HG02852 (cell line): ENCODE data around the gene CLK2.

ENCODE experiments used
- ATAC-seq: cut with Tn5 transposase; IDR thresholded peaks from one replicate; pipeline ENCODE4 v1.9.1; 2021; ENCODE audit warnings: mild to moderate bottlenecking, moderate library complexity; ENCODE audit not compliant: unreplicated experiment

The CLK2 gene

DNA sequence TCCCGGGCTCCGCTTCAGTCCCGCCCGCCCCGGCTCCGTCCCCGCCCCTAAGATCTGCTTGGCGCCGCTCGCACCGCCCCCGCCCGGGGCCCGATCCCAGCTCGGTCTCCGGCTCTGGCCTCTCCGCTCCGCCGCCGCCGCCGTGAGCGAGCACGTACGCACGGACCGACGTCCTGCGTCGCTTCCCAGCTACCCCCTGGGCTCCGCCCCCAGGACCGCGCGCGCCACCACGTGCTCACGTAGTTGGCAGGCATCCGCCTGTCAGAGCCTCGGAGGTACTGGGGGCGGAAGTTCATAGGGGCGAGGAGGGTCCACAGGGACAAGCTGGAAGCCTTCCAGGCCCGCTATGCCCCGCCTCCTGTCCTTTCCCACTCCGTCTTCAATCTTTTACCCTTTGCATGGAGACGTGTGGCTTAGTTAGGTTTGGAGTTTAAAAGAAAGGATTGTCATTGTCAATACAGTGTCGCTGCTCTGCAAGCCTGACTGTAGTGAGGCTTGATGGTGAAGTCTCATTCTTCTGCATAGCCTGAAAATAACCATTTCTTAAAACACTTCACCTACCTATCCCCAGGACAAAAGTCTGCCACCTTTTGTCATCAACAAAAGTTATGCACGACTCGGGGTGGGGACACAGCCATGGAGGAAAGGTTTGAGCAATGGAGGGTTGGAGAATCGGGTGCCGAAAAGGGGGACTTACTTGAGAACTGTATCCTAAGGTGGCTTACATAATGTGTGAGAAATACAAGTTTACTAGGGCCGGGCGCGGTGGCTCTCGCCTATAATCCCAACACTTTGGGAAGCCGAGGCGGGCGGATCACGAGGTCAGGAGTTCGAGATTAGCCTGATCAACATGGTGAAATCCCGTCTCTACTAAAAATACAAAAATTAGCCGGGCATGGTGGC is at the start of gene CLK2:
Gene CLK2, minus strand, starts transcription at position 162 of the 903 bp plus-strand sequence. CDS start 2,527 bp downstream, outside the sequence.
- peak; percentile 79 for ATAC-seq

DNA sequence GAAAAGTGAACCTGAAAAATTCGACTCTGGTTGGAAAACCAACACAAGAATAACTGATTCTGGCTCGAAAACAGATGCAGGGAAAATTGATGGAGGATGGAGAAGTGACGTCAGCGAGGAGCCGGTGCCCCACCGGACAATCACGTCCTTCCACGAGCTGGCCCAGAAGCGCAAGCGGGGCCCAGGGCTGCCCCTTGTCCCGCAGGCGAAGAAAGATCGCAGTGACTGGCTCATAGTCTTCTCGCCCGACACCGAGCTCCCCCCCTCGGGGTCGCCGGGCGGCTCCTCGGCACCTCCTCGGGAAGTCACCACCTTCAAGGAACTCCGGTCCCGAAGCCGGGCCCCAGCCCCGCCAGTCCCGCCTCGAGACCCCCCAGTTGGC is 49.3 kb upstream of the CLK2 start:
- ATAC-seq: no peak

DNA sequence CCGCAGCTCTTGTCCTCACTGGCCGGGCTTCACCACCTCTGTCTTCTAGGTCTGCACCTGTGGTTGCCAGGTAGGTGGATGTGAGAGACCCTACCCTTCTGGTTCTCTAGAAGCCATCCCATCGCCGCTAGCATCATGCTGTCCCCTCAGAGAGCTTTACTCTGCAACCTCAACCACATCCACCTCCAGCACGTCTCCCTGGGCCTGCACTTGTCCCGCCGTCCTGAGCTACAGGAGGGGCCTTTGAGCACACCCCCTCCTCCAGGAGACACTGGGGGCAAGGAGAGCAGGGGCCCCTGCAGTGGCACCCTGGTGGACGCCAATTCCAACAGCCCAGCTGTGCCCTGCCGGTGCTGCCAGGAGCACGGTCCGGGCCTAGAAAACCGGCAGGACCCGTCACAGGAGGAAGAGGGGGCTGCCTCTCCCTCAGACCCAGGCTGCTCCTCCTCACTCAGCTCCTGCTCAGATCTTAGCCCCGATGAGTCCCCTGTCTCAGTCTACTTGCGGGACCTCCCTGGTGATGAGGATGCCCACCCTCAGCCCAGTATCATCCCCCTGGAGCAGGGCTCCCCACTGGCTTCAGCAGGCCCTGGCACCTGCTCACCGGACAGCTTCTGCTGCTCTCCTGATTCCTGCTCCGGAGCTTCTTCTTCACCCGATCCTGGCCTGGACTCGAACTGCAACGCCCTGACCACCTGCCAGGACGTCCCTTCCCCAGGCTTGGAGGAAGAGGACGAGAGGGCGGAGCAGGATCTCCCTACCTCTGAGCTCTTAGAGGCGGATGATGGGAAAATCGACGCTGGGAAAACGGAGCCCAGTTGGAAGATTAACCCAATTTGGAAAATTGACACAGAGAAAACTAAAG is 48.6 kb upstream of the CLK2 start:
- ATAC-seq: no peak

- ATAC-seq: no peak
Observed at GRCh38 chr1:155320661-155321617, 47.6 kb upstream of the CLK2 start, which contains the start of gene RUSC1. RUSC1 (plus strand) TSS chr1:155320894; CDS start chr1:155321774, 880 bp downstream.

DNA sequence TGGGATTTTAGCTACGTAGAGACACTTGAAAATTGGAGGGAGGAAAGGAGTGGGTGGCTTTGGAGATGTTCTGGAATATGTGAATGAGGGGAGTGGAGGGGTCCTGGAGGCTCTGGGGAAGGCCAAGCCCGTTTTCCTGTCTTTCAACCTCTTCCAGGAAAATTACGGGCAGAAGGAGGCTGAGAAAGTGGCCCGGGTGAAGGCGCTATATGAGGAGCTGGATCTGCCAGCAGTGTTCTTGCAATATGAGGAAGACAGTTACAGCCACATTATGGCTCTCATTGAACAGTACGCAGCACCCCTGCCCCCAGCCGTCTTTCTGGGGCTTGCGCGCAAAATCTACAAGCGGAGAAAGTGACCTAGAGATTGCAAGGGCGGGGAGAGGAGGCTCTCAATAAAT is 46.9 kb upstream of the CLK2 start:
- no peak for ATAC-seq

GRCh38 chr1:155319536-155319935 is 46.2 kb upstream of the CLK2 start:
- ATAC-seq: no peak

DNA sequence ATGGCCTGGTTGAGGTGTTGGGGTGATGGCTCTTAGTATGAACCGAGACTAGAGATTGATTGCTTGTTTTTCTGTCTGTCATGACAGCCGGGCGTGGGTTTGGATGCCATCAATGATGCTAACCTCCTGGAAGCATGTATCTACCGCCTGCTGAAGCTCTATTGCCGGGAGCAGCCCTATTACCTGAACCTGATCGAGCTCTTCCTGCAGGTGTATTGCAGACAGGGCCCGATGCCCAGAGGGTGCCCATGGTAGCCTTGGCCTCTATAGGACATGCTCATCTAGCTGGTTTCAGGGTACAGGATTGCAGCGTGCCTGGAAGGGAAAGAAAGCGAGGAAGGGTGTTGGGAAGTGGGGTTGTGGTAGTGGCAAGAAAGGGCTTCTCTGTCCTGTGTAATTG is 44.8 kb upstream of the CLK2 start:
- ATAC-seq: no peak

GRCh38 chr1:155316922-155317321 is 43.6 kb upstream of the CLK2 start:
- no peak for ATAC-seq

DNA sequence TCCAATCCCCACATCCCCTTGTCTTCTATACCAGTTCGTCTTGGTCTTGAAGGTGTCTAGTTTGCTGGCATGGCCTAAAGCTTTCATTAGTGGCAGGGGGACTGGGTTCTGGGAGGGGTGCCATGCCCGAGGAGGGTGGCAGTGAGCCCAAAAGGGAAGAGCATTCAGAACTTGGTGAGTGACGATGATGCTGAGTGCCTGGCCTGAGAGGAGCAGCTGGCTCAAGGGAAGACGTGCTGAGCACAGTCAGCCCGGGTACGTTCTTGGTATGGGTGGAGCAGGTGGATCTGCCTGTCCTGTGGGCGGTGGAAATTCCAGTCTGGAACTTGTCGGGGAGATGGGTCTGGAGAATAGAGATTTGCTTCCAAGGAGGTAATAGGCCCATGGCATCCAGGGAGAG is 40.0 kb upstream of the CLK2 start:
- no peak for ATAC-seq

DNA sequence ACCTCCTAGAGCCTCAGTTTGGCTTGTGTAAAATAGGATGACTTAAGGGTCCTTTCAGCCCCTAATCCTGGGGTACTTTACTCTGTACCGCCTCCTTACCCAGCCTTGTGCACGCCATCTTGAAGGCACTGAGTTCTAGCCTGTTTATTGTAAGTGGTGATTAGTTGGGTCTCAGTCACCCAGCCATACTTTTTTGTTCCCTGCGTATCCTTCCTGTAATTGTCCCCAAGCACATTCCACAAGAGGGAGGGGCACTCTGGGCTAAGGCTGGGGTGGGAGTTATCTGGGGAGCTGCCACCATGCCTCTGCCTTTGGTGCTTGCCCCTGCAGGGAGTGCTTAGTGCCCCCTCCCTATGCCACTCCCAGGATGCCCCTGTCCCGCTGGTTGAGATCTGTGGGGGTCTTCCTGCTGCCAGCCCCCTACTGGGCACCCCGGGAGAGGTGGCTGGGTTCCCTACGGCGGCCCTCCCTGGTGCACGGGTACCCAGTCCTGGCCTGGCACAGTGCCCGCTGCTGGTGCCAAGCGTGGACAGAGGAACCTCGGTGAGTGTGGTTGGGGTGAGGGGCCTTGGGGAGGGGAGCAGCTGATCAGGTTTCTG is 36.2 kb upstream of the CLK2 start:
- no peak for ATAC-seq

- peak; percentile 94 for ATAC-seq
Observed at GRCh38 chr1:155308493-155309422, 35.5 kb upstream of the CLK2 start, which contains the start of gene FDPS. FDPS (plus strand) TSS chr1:155308866; CDS start chr1:155309790, 924 bp downstream.

- no peak for ATAC-seq
Observed at GRCh38 chr1:155307247-155307740, 34.0 kb upstream of the CLK2 start.

GRCh38 chr1:155305881-155306391 is 32.6 kb upstream of the CLK2 start:
- no peak for ATAC-seq

DNA sequence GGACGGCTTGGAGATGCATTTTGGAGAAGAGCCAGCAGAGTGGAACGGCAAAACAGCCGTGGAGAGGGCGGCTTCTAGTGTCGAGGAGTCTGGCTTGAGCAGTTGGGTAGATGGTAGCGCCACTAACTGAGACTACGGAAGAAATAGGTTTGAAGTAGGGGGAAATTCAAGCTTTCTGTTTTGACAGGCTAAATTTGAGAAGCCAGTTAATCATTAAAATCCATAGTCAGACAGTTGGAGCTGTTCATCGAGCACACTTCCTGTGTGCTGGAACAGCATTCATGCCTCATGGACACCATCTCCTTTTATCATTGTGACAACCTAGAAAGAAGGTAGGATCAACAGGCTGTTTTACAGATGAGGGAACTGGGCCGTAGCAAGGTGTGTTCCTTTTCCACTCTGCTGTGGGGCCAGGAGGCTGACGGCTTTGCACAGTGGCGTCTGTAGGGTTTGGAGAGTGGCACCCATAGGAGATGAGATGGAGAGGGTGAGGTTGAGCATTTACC is 31.3 kb upstream of the CLK2 start:
- no peak for ATAC-seq

- no peak for ATAC-seq
Observed at GRCh38 chr1:155301342-155301841, 28.1 kb upstream of the CLK2 start, which contains the start of gene PKLR. PKLR (minus strand) TSS chr1:155301438; CDS start chr1:155301395, 43 bp downstream.

DNA sequence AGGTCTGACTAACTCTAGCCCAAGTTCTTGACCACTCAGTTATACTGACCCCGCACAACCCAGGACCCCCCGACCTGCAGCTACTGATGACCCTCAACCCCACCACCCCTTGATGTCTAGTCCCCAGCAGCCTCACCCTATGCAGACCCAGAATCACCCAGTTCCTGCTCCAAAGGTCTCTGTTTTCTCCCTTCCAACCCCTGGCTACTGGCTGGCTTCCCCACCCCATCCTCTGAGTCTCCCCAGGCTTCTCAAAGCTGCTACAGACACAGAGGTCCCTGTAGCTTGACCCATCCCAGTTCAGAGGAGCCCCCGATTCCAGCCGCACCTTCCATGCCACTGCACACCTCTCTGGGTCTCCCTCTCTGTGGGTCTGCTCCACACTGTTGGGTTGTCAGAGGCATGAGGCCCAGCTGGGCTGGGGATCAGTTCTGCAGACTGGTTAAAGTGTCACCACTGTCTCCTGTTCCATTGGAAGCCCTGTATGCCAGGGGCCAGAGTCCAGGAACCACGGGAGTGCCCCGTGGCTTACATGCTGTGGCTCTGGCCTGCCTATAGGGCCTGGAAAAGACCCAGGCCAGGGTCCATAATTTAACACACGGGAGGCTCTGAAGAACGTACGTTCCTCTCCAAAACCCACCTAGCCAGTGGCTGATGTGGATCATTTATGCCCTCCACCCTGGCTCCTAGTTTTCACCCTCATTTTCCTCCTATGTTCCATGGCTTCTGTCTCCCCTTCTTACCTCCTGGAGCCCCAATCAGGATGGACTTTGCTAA is 27.4 kb upstream of the CLK2 start:
- ATAC-seq: no peak

GRCh38 chr1:155300024-155300423 is 26.7 kb upstream of the CLK2 start:
- no peak for ATAC-seq
